Astrocyte of the spinal cord (primary cell): Measurements from ENCODE around the gene OPN5.

Source experiments
- DNase-seq: peaks from one replicate; pipeline ENCODE4 v3.0.0; 2011; ENCODE audit warnings: low read depth, low spot score
- H3K4me3 ChIP-seq: 2 replicates; pipeline ENCODE4 v1.5.1; 2011; ENCODE audit warnings: low read depth, mild to moderate bottlenecking, low read length, moderate library complexity
- CTCF ChIP-seq: IDR thresholded peaks from 2 replicates; pipeline ENCODE4 v1.5.1; 2012; ENCODE audit warnings: low read depth, mild to moderate bottlenecking, low read length, inconsistent platforms
- in situ Hi-C: cut with HindIII; loops from 2 replicates; pipeline ENCODE4 v1.10.0; 2017; ENCODE audit warnings: low sequenced_read_pairs

Gene OPN5

GRCh38 chr6:47865206-47865605 lies 83.4 kb downstream of the OPN5 start:
- in situ Hi-C loops = no loop called here
- no peak for TF ChIP-seq CTCF
- H3K4me3 ChIP-seq = no peak overlapping the region
- DNase-seq = no peak

GRCh38 chr6:47875593-47875992 lies 93.8 kb downstream of the OPN5 start:
- TF ChIP-seq CTCF = no peak
- no peak for DNase-seq
- in situ Hi-C loops = no loop called here
- H3K4me3 ChIP-seq = no peak overlapping the region
